GM12873 (cell line): Measurements from ENCODE around the gene NPVF.

Source experiments
- TF ChIP-seq, protein P1 (sequence below): IDR thresholded peaks from 2 replicates; pipeline ENCODE4 v1.5.1; 2012; ENCODE audit warnings: low read depth, mild to moderate bottlenecking, moderate library complexity, low read length, control low read depth; ENCODE audit not compliant: insufficient read depth; ENCODE audit errors: missing control alignments

NPVF gene

DNA sequence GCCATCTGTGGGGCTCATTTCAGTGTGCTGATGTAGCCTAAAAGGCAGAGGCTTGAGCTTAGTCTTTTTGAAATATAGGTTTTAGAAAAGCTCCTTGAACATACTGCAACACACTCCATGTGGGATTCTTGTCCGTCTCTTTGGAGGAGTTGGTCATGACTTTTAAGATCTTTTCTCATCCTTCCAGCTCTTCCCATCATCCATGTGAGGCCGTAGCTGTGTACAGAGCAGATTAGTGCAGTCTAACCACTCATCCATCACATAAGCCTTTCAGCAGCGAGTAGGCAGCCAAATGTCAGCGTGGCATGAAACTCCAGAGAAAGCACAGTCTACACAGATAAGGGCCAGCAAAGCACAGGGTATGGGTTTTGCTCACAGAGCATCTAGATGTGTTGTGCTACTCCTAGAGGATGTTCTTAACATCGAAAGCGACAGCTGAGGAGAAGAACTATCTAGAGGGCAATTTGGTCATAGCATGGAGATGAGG is 28.1 kb upstream of the NPVF start:
- TF ChIP-seq, protein P1, sequence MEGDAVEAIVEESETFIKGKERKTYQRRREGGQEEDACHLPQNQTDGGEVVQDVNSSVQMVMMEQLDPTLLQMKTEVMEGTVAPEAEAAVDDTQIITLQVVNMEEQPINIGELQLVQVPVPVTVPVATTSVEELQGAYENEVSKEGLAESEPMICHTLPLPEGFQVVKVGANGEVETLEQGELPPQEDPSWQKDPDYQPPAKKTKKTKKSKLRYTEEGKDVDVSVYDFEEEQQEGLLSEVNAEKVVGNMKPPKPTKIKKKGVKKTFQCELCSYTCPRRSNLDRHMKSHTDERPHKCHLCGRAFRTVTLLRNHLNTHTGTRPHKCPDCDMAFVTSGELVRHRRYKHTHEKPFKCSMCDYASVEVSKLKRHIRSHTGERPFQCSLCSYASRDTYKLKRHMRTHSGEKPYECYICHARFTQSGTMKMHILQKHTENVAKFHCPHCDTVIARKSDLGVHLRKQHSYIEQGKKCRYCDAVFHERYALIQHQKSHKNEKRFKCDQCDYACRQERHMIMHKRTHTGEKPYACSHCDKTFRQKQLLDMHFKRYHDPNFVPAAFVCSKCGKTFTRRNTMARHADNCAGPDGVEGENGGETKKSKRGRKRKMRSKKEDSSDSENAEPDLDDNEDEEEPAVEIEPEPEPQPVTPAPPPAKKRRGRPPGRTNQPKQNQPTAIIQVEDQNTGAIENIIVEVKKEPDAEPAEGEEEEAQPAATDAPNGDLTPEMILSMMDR: no peak

DNA sequence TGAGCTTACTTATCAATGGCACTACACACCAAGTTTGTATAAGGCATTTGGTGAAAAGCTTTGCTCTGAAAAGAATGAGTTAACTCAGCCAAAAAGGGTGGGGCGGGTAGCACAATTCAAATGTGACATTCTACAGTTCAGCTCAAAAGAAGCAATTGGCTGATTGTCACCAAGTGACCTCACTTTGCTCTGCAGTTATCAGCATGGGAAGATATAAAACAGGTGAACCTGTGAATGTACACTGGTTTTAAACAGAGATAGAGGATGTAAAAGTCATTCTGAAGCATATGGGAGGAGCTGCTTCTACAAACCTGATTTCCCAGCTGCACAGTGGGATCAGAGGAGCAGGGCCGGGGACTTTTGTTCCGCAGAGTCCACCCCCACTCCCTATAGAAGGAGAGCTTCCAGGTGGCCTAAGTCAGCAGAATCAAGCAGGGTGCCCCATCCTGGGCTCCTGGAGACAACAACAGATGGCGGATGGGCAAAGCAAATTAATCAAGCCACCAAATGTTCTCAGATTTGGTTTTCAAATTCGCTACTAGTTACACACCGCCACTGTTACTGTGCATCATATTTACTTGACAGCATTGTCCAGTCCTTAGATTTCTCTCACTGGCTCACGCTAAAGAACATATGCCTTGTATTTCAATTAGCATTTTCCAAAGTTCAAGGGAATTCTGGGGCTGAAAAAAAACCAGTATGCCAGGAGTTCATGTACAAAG is 27.5 kb upstream of the NPVF start:
- TF ChIP-seq, protein P1: no peak

DNA sequence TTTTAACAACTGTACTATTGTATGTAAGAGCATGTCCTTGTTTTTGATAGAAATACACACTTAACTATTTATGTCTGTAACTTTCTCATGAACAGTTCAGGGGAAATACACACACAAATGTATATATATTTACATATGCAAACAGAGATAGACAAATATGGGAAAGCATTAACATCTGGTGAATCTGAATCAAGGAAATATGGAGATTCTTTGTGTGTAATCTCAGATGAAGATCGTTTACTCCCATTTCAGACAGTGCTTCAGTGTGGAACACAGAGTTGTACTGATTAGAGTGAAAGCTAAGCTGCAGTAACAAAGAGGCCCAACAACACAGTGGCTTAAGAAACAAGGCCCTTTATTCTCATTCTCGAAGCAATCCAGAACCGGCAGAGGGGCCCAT is 26.3 kb upstream of the NPVF start:
- TF ChIP-seq, protein P1: no peak

DNA sequence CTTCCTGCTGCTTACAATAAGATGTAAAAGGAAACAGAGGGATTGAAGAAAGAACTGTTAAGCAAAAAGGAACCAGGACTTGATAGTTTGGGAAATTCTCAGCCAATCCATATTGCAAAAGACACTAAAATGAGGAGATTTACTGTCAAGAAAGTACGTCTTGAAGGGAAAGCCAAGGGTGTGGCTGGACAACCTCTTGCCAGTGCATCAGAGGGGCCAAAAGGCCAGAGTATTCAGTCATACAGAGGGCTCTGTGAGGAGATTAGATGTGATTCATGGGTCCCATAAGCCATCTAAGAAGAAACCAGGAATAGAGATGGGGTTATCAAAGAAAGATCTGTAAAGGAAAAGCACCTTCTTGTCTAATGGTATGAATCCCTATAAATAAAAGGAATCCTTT is 25.4 kb upstream of the NPVF start:
- TF ChIP-seq, protein P1: no peak

DNA sequence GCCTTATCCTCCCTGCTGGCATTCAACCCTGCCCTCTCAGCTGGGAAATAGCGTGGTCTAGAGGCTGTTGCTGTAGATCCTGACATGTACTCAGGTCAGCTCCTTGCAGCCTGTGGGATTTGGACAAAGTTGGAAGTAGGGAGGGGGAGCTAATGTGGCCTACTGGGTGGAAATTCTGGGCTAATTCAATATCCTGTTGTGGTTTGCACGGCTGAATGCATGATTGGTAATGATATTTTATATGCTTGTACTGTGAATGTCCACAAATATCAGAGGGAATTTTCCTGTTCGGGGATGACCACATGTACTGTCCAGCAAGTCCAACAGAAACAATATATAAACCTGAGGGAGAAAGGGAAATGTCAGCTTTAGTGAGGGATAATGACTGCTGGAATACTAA is 22.1 kb upstream of the NPVF start:
- TF ChIP-seq, protein P1: no peak

DNA sequence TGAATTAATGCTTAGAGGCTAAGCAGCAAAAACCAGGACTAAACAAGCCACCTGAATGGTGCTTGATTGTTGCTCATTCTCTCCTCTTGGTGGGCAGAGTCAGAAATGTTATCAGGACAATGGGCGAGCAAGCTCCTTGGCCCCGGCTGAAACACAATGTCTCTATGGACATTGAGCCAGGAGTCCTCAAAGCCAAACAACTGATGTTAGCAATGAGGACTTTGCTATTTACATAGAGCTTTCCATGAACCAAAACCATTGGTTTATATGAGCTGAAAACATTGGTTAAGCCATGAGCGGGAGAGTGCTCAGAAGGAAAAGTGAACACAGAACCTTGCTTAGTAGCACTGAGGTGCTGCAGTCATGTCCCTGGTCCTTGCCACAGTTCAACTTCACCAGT is 21.5 kb upstream of the NPVF start:
- TF ChIP-seq, protein P1: no peak

DNA sequence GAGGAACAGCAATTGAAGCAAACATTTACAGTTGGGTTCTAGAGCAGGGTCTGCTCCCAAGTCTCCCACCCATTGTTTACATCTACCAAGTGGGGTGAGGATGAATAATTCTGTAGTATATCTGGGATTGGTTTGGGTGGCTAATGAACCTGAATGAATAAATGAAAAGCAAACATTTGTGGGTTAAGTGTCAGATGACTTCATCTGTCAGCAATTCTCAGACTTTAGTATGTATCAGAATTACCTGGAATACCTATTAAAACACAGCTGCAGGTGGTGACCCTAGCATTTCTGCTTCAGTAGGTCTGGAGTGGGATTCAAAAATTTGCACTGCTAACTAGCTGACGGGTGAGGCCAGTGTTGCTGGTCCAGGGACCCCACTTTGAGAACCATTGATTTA is 18.0 kb upstream of the NPVF start:
- TF ChIP-seq, protein P1: no peak
